Measurements from ENCODE around the gene HAO1.

Gene HAO1

GRCh38 chr20:7977709-7978108 is 37.5 kb upstream of the HAO1 start:
- TF ChIP-seq POLR2AphosphoS5 (IDR thresholded peaks at IDR 0.05; ENCODE audit: low read depth, low read length) = no peak
- TF ChIP-seq SIN3A (IDR thresholded peaks at IDR 0.05; ENCODE audit: borderline replicate concordance, insufficient read depth, low read length) = no peak
- no peak for TF ChIP-seq FOXP2 (optimal IDR thresholded peaks at IDR 0.05; ENCODE audit: borderline replicate concordance, extremely low read depth, extremely low read length, insufficient read depth)
- TF ChIP-seq REST (IDR thresholded peaks at IDR 0.05; ENCODE audit: insufficient read depth in 1 of 2, low read depth in 2 of 2, low read length in 2 of 2) = no peak
- TF ChIP-seq TAF1 (IDR thresholded peaks at IDR 0.05; ENCODE audit: borderline replicate concordance, insufficient read depth, low read length) = no peak

- no peak for TF ChIP-seq SIN3A (IDR thresholded peaks at IDR 0.05; ENCODE audit: borderline replicate concordance, insufficient read depth, low read length)
- no peak for TF ChIP-seq REST (IDR thresholded peaks at IDR 0.05; ENCODE audit: insufficient read depth in 1 of 2, low read depth in 2 of 2, low read length in 2 of 2)
- no peak for TF ChIP-seq FOXP2 (optimal IDR thresholded peaks at IDR 0.05; ENCODE audit: borderline replicate concordance, extremely low read depth, extremely low read length, insufficient read depth)
Measured at GRCh38 chr20:7975851-7976414, 35.7 kb upstream of the HAO1 start.

GRCh38 chr20:7974785-7975435 is 34.7 kb upstream of the HAO1 start:
- TF ChIP-seq FOXP2 (optimal IDR thresholded peaks at IDR 0.05; ENCODE audit: borderline replicate concordance, extremely low read depth, extremely low read length, insufficient read depth) (no peak), SIN3A (IDR thresholded peaks at IDR 0.05; ENCODE audit: borderline replicate concordance, insufficient read depth, low read length) (no peak), REST (IDR thresholded peaks at IDR 0.05; ENCODE audit: insufficient read depth in 1 of 2, low read depth in 2 of 2, low read length in 2 of 2) (no peak), POLR2AphosphoS5 (IDR thresholded peaks at IDR 0.05; ENCODE audit: low read depth, low read length) (no peak), TAF1 (IDR thresholded peaks at IDR 0.05; ENCODE audit: borderline replicate concordance, insufficient read depth, low read length) (no peak)

GRCh38 chr20:7971536-7972280 is 31.4 kb upstream of the HAO1 start:
- TF ChIP-seq FOXP2 (optimal IDR thresholded peaks at IDR 0.05; ENCODE audit: borderline replicate concordance, extremely low read depth, extremely low read length, insufficient read depth) (no peak), TAF1 (IDR thresholded peaks at IDR 0.05; ENCODE audit: borderline replicate concordance, insufficient read depth, low read length) (no peak), POLR2AphosphoS5 (IDR thresholded peaks at IDR 0.05; ENCODE audit: low read depth, low read length) (no peak), REST (IDR thresholded peaks at IDR 0.05; ENCODE audit: insufficient read depth in 1 of 2, low read depth in 2 of 2, low read length in 2 of 2) (no peak), SIN3A (IDR thresholded peaks at IDR 0.05; ENCODE audit: borderline replicate concordance, insufficient read depth, low read length) (no peak)

All from PFSK-1 (cell line).